K562 (cell line): ENCODE results near the gene HRH3. TPM values are rescaled to one million over a fixed set of nuclear protein-coding genes. Genes with fewer than 3 reads are reported as not detected.

Experiments
- ATAC-seq: fragments of 200-7000 bp; cut with Tn5 transposase; 3 replicates; pipeline ENCODE4 v1.9.1; 2020; ENCODE audit warnings: moderate library complexity
- BruUV-seq: library from RNA; stranded (reverse); fragments of 400-500 nt; replicated peaks from 2 replicates; lab custom pipeline; 2021; lab: Mats Ljungman, UMichigan
- CTCF ChIA-PET: fragments of 300-600 bp; formaldehyde crosslinking; extraction: SDS; loops from one replicate; lab custom pipeline; 2021; ENCODE audit warnings: low intra/inter-chr PET ratio; lab: Yijun Ruan, JAX
- POLR2A ChIA-PET: fragments of 300-600, 350-650 bp; sonication (Branson Sonifier 250); formaldehyde crosslinking; extraction: SDS; loops from one replicate; lab custom pipeline; 2021; ENCODE audit warnings: antibody characterized with exemption, inconsistent platforms; lab: Yijun Ruan, JAX
- DNase-seq, 4 experiments: peaks; one replicate each; pipeline versions ENCODE4 v3.0.0 to v3.0.0-alpha.2; 2011 to 2018; ENCODE audit warnings: low spot score in 3 of 4, mixed read lengths in 3 of 4; ENCODE audit errors: extremely low read depth in 1 of 4
- FAIRE-seq: peaks from 2 replicates; lab custom pipeline; 2011; peaks lifted over from hg19 to GRCh38; lab: Jason Lieb, UNC
- H2AFZ ChIP-seq: 2 replicates; pipeline ENCODE4 v1.6.0; 2011; ENCODE audit warnings: low read depth, low read length, control low read depth, inconsistent platforms
- H3K27ac ChIP-seq: fragments of 200-600 bp; 3 replicates; pipeline ENCODE4 v1.8.0; 2011; ENCODE audit warnings: low read depth, mild to moderate bottlenecking, control low read depth, inconsistent platforms, low read length, moderate library complexity, mixed read lengths; ENCODE audit errors: extremely low read depth
- H3K27me3 ChIP-seq, 2 experiments: fragments of 300-600 bp in 1 of 2; 2 replicates in 1 of 2; 3 replicates in 1 of 2; pipeline versions ENCODE4 v1.6.0 to v1.8.0; 2011; ENCODE audit warnings: inconsistent platforms in 2 of 2, low read length in 2 of 2, mild to moderate bottlenecking in 1 of 2, mixed read lengths in 1 of 2, moderate library complexity in 1 of 2; ENCODE audit not compliant: control insufficient read depth in 2 of 2, insufficient read depth in 2 of 2
- H3K36me3 ChIP-seq: fragments of 300-600 bp; 3 replicates; pipeline ENCODE4 v1.8.0; 2011; ENCODE audit warnings: mild to moderate bottlenecking, low read length, inconsistent platforms; ENCODE audit not compliant: control insufficient read depth, insufficient read depth
- H3K4me1 ChIP-seq, 2 experiments: fragments of 200-600 bp in 1 of 2; replicated peaks in 1 of 2; 2 replicates in 1 of 2; 3 replicates in 1 of 2; pipeline versions ENCODE4 v1.5.1 to v1.8.0; 2011; ENCODE audit warnings: inconsistent platforms in 2 of 2, low read length in 2 of 2, mild to moderate bottlenecking in 1 of 2, mixed read lengths in 1 of 2, moderate library complexity in 1 of 2; ENCODE audit not compliant: control insufficient read depth in 2 of 2, insufficient read depth in 2 of 2
- H3K4me2 ChIP-seq: 2 replicates; pipeline ENCODE4 v1.6.1; 2011; ENCODE audit warnings: low read length, control low read depth, inconsistent platforms, mixed read lengths; ENCODE audit not compliant: insufficient read depth
- H3K4me3 ChIP-seq: fragments of 200-600 bp; sonication (generic), shearing (Covaris generic); 2 replicates; pipeline ENCODE4 v1.5.1; 2016; ENCODE audit warnings: control low read depth, inconsistent platforms
- H3K79me2 ChIP-seq: fragments of 200-600 bp; 3 replicates; pipeline ENCODE4 v1.8.0; 2011; ENCODE audit warnings: low read length, inconsistent platforms; ENCODE audit not compliant: control insufficient read depth, insufficient read depth
- H3K9ac ChIP-seq, 2 experiments: 2 replicates each; pipeline versions ENCODE4 v1.6.0 to v1.6.1; 2011; ENCODE audit warnings: low read depth in 2 of 2, low read length in 2 of 2, control low read depth in 1 of 2, inconsistent platforms in 1 of 2, mild to moderate bottlenecking in 1 of 2, mixed read lengths in 1 of 2; ENCODE audit not compliant: insufficient read depth in 1 of 2
- H3K9me1 ChIP-seq: one replicate; pipeline ENCODE4 v1.6.0; 2011; ENCODE audit warnings: inconsistent platforms, mild to moderate bottlenecking, low read length, moderate library complexity; ENCODE audit not compliant: control insufficient read depth, insufficient read depth
- H3K9me3 ChIP-seq: replicated peaks from 2 replicates; pipeline ENCODE4 v1.5.1; 2011; ENCODE audit warnings: low read depth, low read length, inconsistent platforms; ENCODE audit not compliant: control insufficient read depth, insufficient read depth
- H4K20me1 ChIP-seq: replicated peaks from 2 replicates; pipeline ENCODE4 v1.6.1; 2011; ENCODE audit warnings: low read length, inconsistent platforms, mixed read lengths; ENCODE audit not compliant: control insufficient read depth, insufficient read depth
- FIP1L1 ChIP-seq: fragments of 200-400 bp; formaldehyde crosslinking; IDR thresholded peaks from 2 replicates; pipeline ENCODE4 v1.6.1; 2018; ENCODE audit warnings: mild to moderate bottlenecking, low read depth, low read length; ENCODE audit not compliant: poor library complexity, severe bottlenecking
- FOXA3 ChIP-seq, 2 experiments: fragments of 450-650 bp in 1 of 2; sonication (generic) in 1 of 2; formaldehyde crosslinking; IDR thresholded peaks in 1 of 2; conservative IDR thresholded peaks in 1 of 2; 2 replicates each; pipeline versions ENCODE4 v1.4.0 to v1.8.0; 2020 to 2022; ENCODE audit warnings: mild to moderate bottlenecking in 2 of 2, missing genetic modification reagents in 1 of 2
- HNRNPUL1 ChIP-seq: fragments of 200-400 bp; formaldehyde crosslinking; IDR thresholded peaks from 2 replicates; pipeline ENCODE4 v1.6.1; 2017; ENCODE audit warnings: low read length
- MAFF ChIP-seq: IDR thresholded peaks from 2 replicates; pipeline ENCODE4 v1.6.1; 2012; ENCODE audit warnings: low read length, improper control_type of control experiment
- MEF2A ChIP-seq: IDR thresholded peaks from 2 replicates; pipeline ENCODE4 v1.6.1; 2011; ENCODE audit warnings: low read depth, mild to moderate bottlenecking, low read length, moderate library complexity; ENCODE audit not compliant: control insufficient read depth
- TEAD1 ChIP-seq, 2 experiments: fragments of 450-650 bp in 1 of 2; sonication (generic) in 1 of 2; formaldehyde crosslinking; IDR thresholded peaks; 2 replicates each; pipeline versions ENCODE4 v1.4.0 to v1.8.0; 2020 to 2022; ENCODE audit warnings: mild to moderate bottlenecking in 2 of 2, missing genetic modification reagents in 1 of 2
- TOE1 ChIP-seq, 2 experiments: fragments of 450-650 bp in 1 of 2; sonication (generic) in 1 of 2; formaldehyde crosslinking in 1 of 2; IDR thresholded peaks; 2 replicates each; pipeline versions ENCODE4 v1.7.1 to v1.8.0; 2016 to 2022; ENCODE audit warnings: borderline replicate concordance in 2 of 2, mild to moderate bottlenecking in 2 of 2, antibody characterized with exemption in 1 of 2, inconsistent platforms in 1 of 2, low read depth in 1 of 2, missing genetic modification reagents in 1 of 2, moderate library complexity in 1 of 2
- U2AF2 ChIP-seq: fragments of 200-400 bp; formaldehyde crosslinking; optimal IDR thresholded peaks from 2 replicates; pipeline ENCODE3; 2017; ENCODE audit warnings: low read depth, mild to moderate bottlenecking, low read length
- ZNF175 ChIP-seq: fragments of 200-800 bp; sonication (Bioruptor generic); IDR thresholded peaks from 2 replicates; pipeline ENCODE4 v1.6.1; 2016; ENCODE audit warnings: low read depth, mild to moderate bottlenecking, missing genetic modification characterization, missing compliant biosample characterization
- ZNF589 ChIP-seq: fragments of 200-800 bp; sonication (Bioruptor generic); IDR thresholded peaks from 2 replicates; pipeline ENCODE4 v1.6.1; 2016; ENCODE audit warnings: low read depth, missing genetic modification characterization, missing compliant biosample characterization
- ZNF77 ChIP-seq: fragments of 250-450 bp; sonication (Bioruptor Pico); IDR thresholded peaks from 2 replicates; pipeline ENCODE4 v1.5.0; 2020
- WGBS: fragments of 100-300 bp; shearing (Covaris generic); methylation state at CpG from one replicate; pipeline ENCODE4 v1.1.6; 2016; ENCODE audit warnings: low coverage, mixed read lengths; ENCODE audit not compliant: insufficient coverage; ENCODE audit errors: missing lambda C conversion rate; 5-methylcytosine and 5-hydroxymethylcytosine counted together
- in situ Hi-C: fragments of 300-500 bp; cut with MboI; formaldehyde crosslinking; loops from 4 replicates; pipeline ENCODE4 v1.15.0; 2018; ENCODE audit warnings: inconsistent platforms, mixed read lengths
- intact Hi-C: fragments of 100-400 bp; cut with micrococcal nuclease; formaldehyde crosslinking; loops from 2 replicates; pipeline ENCODE4 v1.14.2; 2022
- polyA plus RNA-seq, 8 experiments: library from polyadenylated mRNA; depleted of rRNA in 4 of 8; stranded (reverse) in 5 of 8; unstranded in 3 of 8; fragments of >200 nt; fragmentation: Nextera tagmentation in 2 of 8; fragmentation: Illumina TruSeq in 1 of 8; extraction: Ambion mirVana in 2 of 8; extraction: Trizol in 1 of 8; gene quantifications; 2 replicates each; pipeline versions ENCODE4 v1.2.1 to v1.2.3, GENCODE V29; 2011 to 2014; ENCODE audit warnings: inconsistent platforms in 1 of 8, missing spikeins in 1 of 8
- total RNA-seq, 7 experiments: library from RNA; depleted of rRNA in 6 of 7; stranded (reverse); fragments of >200 nt in 6 of 7; fragmentation: Illumina TruSeq in 2 of 7; extraction: Trizol in 2 of 7; gene quantifications; 2 replicates each; pipeline versions ENCODE4 v1.2.1 to v1.2.3, GENCODE V29; 2011 to 2021; ENCODE audit warnings: low replicate concordance in 1 of 7
- TF ChIP-seq, protein P1 (sequence below): IDR thresholded peaks from 3 replicates; pipeline ENCODE4 v1.6.1; 2011; ENCODE audit warnings: borderline replicate concordance, mild to moderate bottlenecking, moderate library complexity; ENCODE audit not compliant: insufficient read length; ENCODE audit errors: extremely low read depth

Gene HRH3
- total and polyA plus RNA-seq, 9 of the 15 experiments (the other 6 are each of a cell fraction or from before 2014, with no cell fraction given) = not detected

DNA sequence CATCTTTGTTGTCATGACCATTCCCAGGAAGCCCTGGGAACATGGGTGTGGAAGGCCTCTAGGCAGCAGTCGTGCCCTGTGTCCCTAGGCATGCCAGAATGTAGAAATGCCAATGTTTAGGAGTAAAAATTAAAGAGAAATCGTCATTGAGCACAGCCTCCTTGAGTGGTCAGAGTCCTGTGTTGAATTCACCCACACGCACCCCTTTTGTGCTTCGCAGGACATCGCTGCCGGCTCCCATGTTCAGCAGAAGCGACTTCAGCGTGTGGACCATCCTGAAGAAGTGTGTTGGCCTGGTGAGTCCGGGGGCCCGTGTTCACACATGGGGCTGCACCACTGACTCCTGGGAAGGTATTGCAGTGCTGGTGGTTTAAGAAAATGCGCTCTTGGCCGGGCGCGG lies 43.3 kb upstream of the HRH3 start (continued):
- TF ChIP-seq TEAD1 (CRISPR knock-in tag; IDR thresholded peaks at IDR 0.05) = no peak
- TF ChIP-seq HNRNPUL1 = no peak

DNA sequence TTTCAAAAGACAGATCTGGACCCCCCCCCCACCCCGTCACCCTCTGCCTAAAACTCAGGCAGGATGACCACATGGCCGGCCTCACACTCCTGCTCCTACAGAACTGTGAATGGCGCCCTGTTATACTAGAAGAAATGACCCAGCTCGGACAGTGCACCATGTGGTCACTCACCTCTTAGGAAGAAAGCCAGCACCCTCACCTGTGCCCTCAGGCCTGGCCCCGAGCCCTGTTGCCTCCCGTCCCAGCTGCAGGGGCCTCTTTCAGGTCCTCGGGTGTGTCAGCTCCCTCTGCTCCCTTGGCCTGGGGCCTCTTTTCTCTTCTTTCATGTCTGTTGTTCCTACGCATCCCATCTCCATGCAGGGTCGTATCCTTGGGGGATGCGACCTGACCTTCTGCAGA lies 42.0 kb upstream of the HRH3 start:
- Histone ChIP-seq H3K9me1 (no peaks in the 10 kb centered on the region), H4K20me1 (peaks cover 10% of the 10 kb centered on the region; the same call in 1 of the 2 replicates), H3K27ac (no peak overlapping the region), H3K4me3 (no peak overlapping the region), H3K4me1 (peaks cover 0 to 10% of the 10 kb centered on the region in 2 experiments; a peak in 2 of 5 replicates), H3K9me3 (no peaks in the 10 kb centered on the region), H3K9ac (peak overlapping the region in 1 of 2 experiments; percentile 56; a peak in 1 of 4 replicates), H3K27me3 (no peaks in the 10 kb centered on the region), H2AFZ (no peak overlapping the region), H3K79me2 (no peaks in the 10 kb centered on the region), H3K36me3 (peaks cover 38% of the 10 kb centered on the region; the same call in 2 of the 3 replicates), H3K4me2 (no peak overlapping the region)
- ATAC-seq (no peak), DNase-seq (no peak), FAIRE-seq (no peak)
- POLR2A ChIA-PET = interaction anchor here (0.8 kb wide), 2 partner anchors 12 to 20 kb away, joined by 3 read pairs; no protein-coding TSS in a partner anchor
- 81% methylated on average over 7 of the region's 10 CpGs for WGBS
- CTCF ChIA-PET = no interaction called here
- in situ Hi-C loops (no loop called here), intact Hi-C loops (no loop called here)
- BruUV-seq = no TSS peak
- TF ChIP-seq FOXA3 (CRISPR knock-in tag; conservative IDR thresholded peaks at IDR 0.05 in 1 of 2, IDR thresholded peaks at IDR 0.05 in 1 of 2) (no peak), ZNF77 (CRISPR knock-in tag) (no peak), U2AF2 (no peak), MAFF (no peak), FIP1L1 (no peak), MEF2A (no peak), TOE1 (IDR thresholded peaks at IDR 0.05; ENCODE audit: borderline replicate concordance) (no peak), TOE1 (CRISPR knock-in tag; IDR thresholded peaks at IDR 0.05; ENCODE audit: borderline replicate concordance, low read depth) (no peak), ZNF589 (no peak), ZNF175 (no peak)
- TF ChIP-seq, protein P1, sequence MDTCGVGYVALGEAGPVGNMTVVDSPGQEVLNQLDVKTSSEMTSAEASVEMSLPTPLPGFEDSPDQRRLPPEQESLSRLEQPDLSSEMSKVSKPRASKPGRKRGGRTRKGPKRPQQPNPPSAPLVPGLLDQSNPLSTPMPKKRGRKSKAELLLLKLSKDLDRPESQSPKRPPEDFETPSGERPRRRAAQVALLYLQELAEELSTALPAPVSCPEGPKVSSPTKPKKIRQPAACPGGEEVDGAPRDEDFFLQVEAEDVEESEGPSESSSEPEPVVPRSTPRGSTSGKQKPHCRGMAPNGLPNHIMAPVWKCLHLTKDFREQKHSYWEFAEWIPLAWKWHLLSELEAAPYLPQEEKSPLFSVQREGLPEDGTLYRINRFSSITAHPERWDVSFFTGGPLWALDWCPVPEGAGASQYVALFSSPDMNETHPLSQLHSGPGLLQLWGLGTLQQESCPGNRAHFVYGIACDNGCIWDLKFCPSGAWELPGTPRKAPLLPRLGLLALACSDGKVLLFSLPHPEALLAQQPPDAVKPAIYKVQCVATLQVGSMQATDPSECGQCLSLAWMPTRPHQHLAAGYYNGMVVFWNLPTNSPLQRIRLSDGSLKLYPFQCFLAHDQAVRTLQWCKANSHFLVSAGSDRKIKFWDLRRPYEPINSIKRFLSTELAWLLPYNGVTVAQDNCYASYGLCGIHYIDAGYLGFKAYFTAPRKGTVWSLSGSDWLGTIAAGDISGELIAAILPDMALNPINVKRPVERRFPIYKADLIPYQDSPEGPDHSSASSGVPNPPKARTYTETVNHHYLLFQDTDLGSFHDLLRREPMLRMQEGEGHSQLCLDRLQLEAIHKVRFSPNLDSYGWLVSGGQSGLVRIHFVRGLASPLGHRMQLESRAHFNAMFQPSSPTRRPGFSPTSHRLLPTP = no peak
